GM12878 (cell line): ENCODE data around the gene ZNF813. TPM values are rescaled to one million over a fixed set of nuclear protein-coding genes. Genes with fewer than 3 reads are reported as not detected.

Experiments used
- CBX5 ChIP-seq: sonication (generic); IDR thresholded peaks from 2 replicates; pipeline ENCODE4 v1.6.1; 2016; ENCODE audit warnings: low read depth, moderate library complexity, mild to moderate bottlenecking, inconsistent platforms
- CHD1 ChIP-seq: IDR thresholded peaks from 2 replicates; pipeline ENCODE4 v1.6.1; 2012; ENCODE audit warnings: low read depth, low read length, improper control_type of control experiment
- CHD2 ChIP-seq: IDR thresholded peaks from 2 replicates; pipeline ENCODE4 v1.6.1; 2011; ENCODE audit warnings: low read depth, low read length, improper control_type of control experiment, borderline replicate concordance
- DPF2 ChIP-seq: fragments of 450-650 bp; IDR thresholded peaks from 2 replicates; pipeline ENCODE4 v1.6.1; 2017; ENCODE audit warnings: mild to moderate bottlenecking
- HDGF ChIP-seq: fragments of 450-650 bp; IDR thresholded peaks from 2 replicates; pipeline ENCODE4 v1.6.1; 2016; ENCODE audit warnings: antibody characterized with exemption
- MXI1 ChIP-seq: fragments of 150-350 bp; IDR thresholded peaks from 2 replicates; pipeline ENCODE4 v1.6.1; 2011; ENCODE audit warnings: low read depth, mild to moderate bottlenecking, inconsistent platforms, low read length, improper control_type of control experiment
- NFIC ChIP-seq: IDR thresholded peaks from 2 replicates; pipeline ENCODE4 v1.6.1; 2012; ENCODE audit warnings: low read depth, mild to moderate bottlenecking, inconsistent platforms, low read length, moderate library complexity
- NFYA ChIP-seq: IDR thresholded peaks from 2 replicates; pipeline ENCODE4 v1.6.1; 2011; ENCODE audit warnings: low read depth, mild to moderate bottlenecking, low read length, improper control_type of control experiment, borderline replicate concordance
- POU2F2 ChIP-seq: IDR thresholded peaks from 3 replicates; pipeline ENCODE4 v1.6.1; 2011; ENCODE audit warnings: low read depth, mild to moderate bottlenecking, low read length, borderline replicate concordance
- RCOR1 ChIP-seq: conservative IDR thresholded peaks from 2 replicates; pipeline ENCODE4 v1.6.1; 2012; ENCODE audit warnings: low read depth, low read length, improper control_type of control experiment
- SP1 ChIP-seq: IDR thresholded peaks from one replicate; pipeline ENCODE4 v1.6.1; 2011; ENCODE audit warnings: low read depth, low read length
- SPI1 ChIP-seq: IDR thresholded peaks from 2 replicates; pipeline ENCODE4 v1.6.1; 2011; ENCODE audit warnings: low read depth, mild to moderate bottlenecking, low read length, moderate library complexity, borderline replicate concordance; ENCODE audit not compliant: insufficient read depth
- TARDBP ChIP-seq: IDR thresholded peaks from 2 replicates; pipeline ENCODE4 v1.6.1; 2016; ENCODE audit warnings: borderline replicate concordance
- TBL1XR1 ChIP-seq: IDR thresholded peaks from 2 replicates; pipeline ENCODE4 v1.6.1; 2012; ENCODE audit warnings: low read depth, low read length, improper control_type of control experiment
- TCF7 ChIP-seq: IDR thresholded peaks from 2 replicates; pipeline ENCODE4 v1.6.1; 2014; ENCODE audit warnings: antibody characterized with exemption, borderline replicate concordance
- YY1 ChIP-seq: IDR thresholded peaks from 2 replicates; pipeline ENCODE4 v1.6.1; 2011; ENCODE audit warnings: low read depth, mild to moderate bottlenecking, low read length
- ZNF207 ChIP-seq: fragments of 450-650 bp; IDR thresholded peaks from 2 replicates; pipeline ENCODE4 v1.6.1; 2014; ENCODE audit warnings: antibody characterized with exemption, mild to moderate bottlenecking, borderline replicate concordance
- ZNF274 ChIP-seq: IDR thresholded peaks from one replicate; pipeline ENCODE4 v1.8.0; 2011; ENCODE audit not compliant: insufficient read length, insufficient read depth
- ZNF384 ChIP-seq: IDR thresholded peaks from 2 replicates; pipeline ENCODE4 v1.6.1; 2012; ENCODE audit warnings: low read depth, mild to moderate bottlenecking, low read length, improper control_type of control experiment, borderline replicate concordance
- polyA plus RNA-seq, 11 experiments: library from polyadenylated mRNA; depleted of rRNA in 4 of 11; unstranded in 6 of 11; stranded (reverse) in 5 of 11; fragments of >200 nt; fragmentation: Nextera tagmentation in 4 of 11; fragmentation: Illumina TruSeq in 1 of 11; extraction: Ambion mirVana in 4 of 11; extraction: Trizol in 1 of 11; gene quantifications; 1 replicate in 1 of 11; 2 replicates in 10 of 11; pipeline versions ENCODE4 v1.2.1 to v1.2.3, GENCODE V29; 2011 to 2016; ENCODE audit warnings: inconsistent platforms in 2 of 11, missing spikeins in 2 of 11, low read depth in 1 of 11
- total RNA-seq, 4 experiments: library from RNA; depleted of rRNA in 3 of 4; stranded (reverse); fragments of >200 nt in 3 of 4; fragmentation: Illumina TruSeq in 1 of 4; extraction: Trizol in 1 of 4; gene quantifications; 2 replicates each; pipeline versions ENCODE4 v1.2.1 to v1.2.3, GENCODE V29; 2013 to 2021
- TF ChIP-seq, protein P1 (sequence below): IDR thresholded peaks from 2 replicates; pipeline ENCODE4 v1.6.1; 2012; ENCODE audit warnings: low read depth, low read length, improper control_type of control experiment
- TF ChIP-seq, protein P2 (sequence below): IDR thresholded peaks from 2 replicates; pipeline ENCODE4 v1.6.1; 2012; ENCODE audit warnings: low read depth, low read length, improper control_type of control experiment
- TF ChIP-seq, protein P3 (sequence below): fragments of 450-650 bp; IDR thresholded peaks from 2 replicates; pipeline ENCODE4 v1.6.1; 2017; ENCODE audit warnings: mild to moderate bottlenecking
- TF ChIP-seq, protein P4 (sequence below): fragments of 450-650 bp; IDR thresholded peaks from 2 replicates; pipeline ENCODE4 v1.6.1; 2017; ENCODE audit warnings: antibody characterized with exemption, mild to moderate bottlenecking, moderate library complexity

Gene ZNF813
- total and polyA plus RNA-seq, 10 of the 15 experiments (the other 5 are each of a cell fraction or from before 2014, with no cell fraction given): 0.27 to 4.8 (median 2.6) TPM

DNA sequence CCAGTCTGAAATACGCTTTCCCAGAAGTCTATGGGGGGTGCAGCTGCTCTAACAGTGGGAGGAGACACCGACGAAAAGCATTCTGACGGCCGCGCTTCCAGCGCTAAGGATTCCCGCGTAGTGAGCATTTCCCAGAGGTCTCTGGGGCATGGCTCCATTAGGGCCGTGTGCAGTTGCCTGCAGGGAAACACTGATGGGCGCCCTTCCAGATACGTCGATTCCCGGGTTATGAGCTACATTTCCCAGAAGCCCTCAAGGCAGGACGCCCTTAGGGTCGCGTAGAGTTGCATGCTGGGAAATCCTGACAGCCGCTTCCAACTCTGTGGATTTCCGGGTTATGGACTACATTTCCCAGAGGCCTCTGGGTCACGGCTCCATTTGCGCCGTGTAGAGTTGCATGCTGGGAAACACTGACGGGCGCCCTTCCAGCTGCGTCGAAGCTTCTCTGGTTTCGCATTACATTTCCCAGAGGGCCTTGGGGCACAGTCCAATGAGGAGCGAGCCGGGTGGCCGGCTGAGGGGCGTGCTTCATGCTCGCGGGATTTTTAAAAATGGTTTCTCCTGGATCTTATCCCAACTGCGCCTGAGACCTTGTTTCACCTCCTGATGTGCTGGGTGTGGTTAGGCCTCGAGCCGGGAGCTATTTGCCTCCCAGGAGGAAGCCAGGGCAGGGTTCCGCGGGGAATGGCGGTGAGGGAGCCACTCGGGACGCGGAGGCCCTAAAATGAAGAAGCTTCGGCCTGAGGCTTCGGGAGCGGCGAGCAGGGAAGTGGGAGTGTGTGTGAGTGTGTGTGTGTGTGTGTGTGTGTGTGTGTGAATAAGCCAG is 53.2 kb downstream of the ZNF813 start (continued):
- TF ChIP-seq, protein P1, sequence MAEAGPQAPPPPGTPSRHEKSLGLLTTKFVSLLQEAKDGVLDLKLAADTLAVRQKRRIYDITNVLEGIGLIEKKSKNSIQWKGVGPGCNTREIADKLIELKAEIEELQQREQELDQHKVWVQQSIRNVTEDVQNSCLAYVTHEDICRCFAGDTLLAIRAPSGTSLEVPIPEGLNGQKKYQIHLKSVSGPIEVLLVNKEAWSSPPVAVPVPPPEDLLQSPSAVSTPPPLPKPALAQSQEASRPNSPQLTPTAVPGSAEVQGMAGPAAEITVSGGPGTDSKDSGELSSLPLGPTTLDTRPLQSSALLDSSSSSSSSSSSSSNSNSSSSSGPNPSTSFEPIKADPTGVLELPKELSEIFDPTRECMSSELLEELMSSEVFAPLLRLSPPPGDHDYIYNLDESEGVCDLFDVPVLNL: peak; percentile 99
- TF ChIP-seq POU2F2 (peak; percentile 60; the same call in 1 of the 3 replicates), TCF7 (0 out of 2 replicates have a peak, but pooled peaks have one; percentile 37), RCOR1 (no peak), DPF2 (no peak), TARDBP (peak; percentile 64; the same call in 1 of the 2 replicates), ZNF207 (peak; percentile 35; the same call in 1 of the 2 replicates), ZNF384 (no peak), CHD2 (0 out of 2 replicates have a peak, but pooled peaks have one; percentile 73), MXI1 (peak; percentile 93), SPI1 (no peak), TBL1XR1 (0 out of 2 replicates have a peak, but pooled peaks have one; percentile 51), HDGF (no peak), SP1 (peak; percentile 70), ZNF274 (no peak), NFIC (no peak), YY1 (peak; percentile 94), NFYA (no peak), CBX5 (no peak), CHD1 (no peak)
- TF ChIP-seq, protein P2, sequence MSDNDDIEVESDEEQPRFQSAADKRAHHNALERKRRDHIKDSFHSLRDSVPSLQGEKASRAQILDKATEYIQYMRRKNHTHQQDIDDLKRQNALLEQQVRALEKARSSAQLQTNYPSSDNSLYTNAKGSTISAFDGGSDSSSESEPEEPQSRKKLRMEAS: peak; percentile 75; the same call in 1 of the 2 replicates
- TF ChIP-seq, protein P3, sequence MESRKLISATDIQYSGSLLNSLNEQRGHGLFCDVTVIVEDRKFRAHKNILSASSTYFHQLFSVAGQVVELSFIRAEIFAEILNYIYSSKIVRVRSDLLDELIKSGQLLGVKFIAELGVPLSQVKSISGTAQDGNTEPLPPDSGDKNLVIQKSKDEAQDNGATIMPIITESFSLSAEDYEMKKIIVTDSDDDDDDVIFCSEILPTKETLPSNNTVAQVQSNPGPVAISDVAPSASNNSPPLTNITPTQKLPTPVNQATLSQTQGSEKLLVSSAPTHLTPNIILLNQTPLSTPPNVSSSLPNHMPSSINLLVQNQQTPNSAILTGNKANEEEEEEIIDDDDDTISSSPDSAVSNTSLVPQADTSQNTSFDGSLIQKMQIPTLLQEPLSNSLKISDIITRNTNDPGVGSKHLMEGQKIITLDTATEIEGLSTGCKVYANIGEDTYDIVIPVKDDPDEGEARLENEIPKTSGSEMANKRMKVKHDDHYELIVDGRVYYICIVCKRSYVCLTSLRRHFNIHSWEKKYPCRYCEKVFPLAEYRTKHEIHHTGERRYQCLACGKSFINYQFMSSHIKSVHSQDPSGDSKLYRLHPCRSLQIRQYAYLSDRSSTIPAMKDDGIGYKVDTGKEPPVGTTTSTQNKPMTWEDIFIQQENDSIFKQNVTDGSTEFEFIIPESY: 0 out of 2 replicates have a peak, but pooled peaks have one; percentile 13
- TF ChIP-seq, protein P4, sequence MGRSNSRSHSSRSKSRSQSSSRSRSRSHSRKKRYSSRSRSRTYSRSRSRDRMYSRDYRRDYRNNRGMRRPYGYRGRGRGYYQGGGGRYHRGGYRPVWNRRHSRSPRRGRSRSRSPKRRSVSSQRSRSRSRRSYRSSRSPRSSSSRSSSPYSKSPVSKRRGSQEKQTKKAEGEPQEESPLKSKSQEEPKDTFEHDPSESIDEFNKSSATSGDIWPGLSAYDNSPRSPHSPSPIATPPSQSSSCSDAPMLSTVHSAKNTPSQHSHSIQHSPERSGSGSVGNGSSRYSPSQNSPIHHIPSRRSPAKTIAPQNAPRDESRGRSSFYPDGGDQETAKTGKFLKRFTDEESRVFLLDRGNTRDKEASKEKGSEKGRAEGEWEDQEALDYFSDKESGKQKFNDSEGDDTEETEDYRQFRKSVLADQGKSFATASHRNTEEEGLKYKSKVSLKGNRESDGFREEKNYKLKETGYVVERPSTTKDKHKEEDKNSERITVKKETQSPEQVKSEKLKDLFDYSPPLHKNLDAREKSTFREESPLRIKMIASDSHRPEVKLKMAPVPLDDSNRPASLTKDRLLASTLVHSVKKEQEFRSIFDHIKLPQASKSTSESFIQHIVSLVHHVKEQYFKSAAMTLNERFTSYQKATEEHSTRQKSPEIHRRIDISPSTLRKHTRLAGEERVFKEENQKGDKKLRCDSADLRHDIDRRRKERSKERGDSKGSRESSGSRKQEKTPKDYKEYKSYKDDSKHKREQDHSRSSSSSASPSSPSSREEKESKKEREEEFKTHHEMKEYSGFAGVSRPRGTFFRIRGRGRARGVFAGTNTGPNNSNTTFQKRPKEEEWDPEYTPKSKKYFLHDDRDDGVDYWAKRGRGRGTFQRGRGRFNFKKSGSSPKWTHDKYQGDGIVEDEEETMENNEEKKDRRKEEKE: no peak
